ENCODE results near the gene TFDP2. TPM values are rescaled to one million over a fixed set of nuclear protein-coding genes. Genes with fewer than 3 reads are reported as not detected.

The TFDP2 gene
- total RNA-seq, 4 donors from 2014 or later = 30.5 to 75.9 (median 43.0) TPM

- ATAC-seq (ENCODE audit: low FRiP score) (no peak), DNase-seq (ENCODE audit: low spot score) (no peak)
- TF ChIP-seq CTCF (IDR thresholded peaks at IDR 0.05) = no peak
Observed at GRCh38 chr3:142053244-142053643, 96.1 kb downstream of the TFDP2 start.

- no peak for DNase-seq (ENCODE audit: low spot score)
- no peak for ATAC-seq (ENCODE audit: low FRiP score)
- no peak for TF ChIP-seq CTCF (IDR thresholded peaks at IDR 0.05)
Observed at GRCh38 chr3:142051351-142051750, 98.0 kb downstream of the TFDP2 start.

- TF ChIP-seq CTCF (IDR thresholded peaks at IDR 0.05) = no peak
Observed at GRCh38 chr3:142047021-142047369, 102.3 kb downstream of the TFDP2 start.

GRCh38 chr3:142046320-142047020 lies 102.9 kb downstream of the TFDP2 start:
- ATAC-seq (ENCODE audit: low FRiP score) (no peak), DNase-seq (ENCODE audit: low spot score) (no peak)
- no peak for TF ChIP-seq CTCF (IDR thresholded peaks at IDR 0.05)

More at GRCh38 chr3:142047021-142047369, 102.3 kb downstream of the TFDP2 start:
- ATAC-seq (ENCODE audit: low FRiP score) (no peak), DNase-seq (ENCODE audit: low spot score) (no peak)

GRCh38 chr3:142040941-142041491 lies 108.3 kb downstream of the TFDP2 start:
- no peak for TF ChIP-seq CTCF (IDR thresholded peaks at IDR 0.05)
- no peak for ATAC-seq (ENCODE audit: low FRiP score)
- DNase-seq (ENCODE audit: low spot score) = no peak

GRCh38 chr3:142035308-142035922 lies 113.9 kb downstream of the TFDP2 start:
- ATAC-seq (ENCODE audit: low FRiP score) = no peak
- no peak for TF ChIP-seq CTCF (IDR thresholded peaks at IDR 0.05)

GRCh38 chr3:142033292-142033691 lies 116.1 kb downstream of the TFDP2 start:
- DNase-seq (ENCODE audit: low spot score) (no peak), ATAC-seq (ENCODE audit: low FRiP score) (no peak)
- no peak for TF ChIP-seq CTCF (IDR thresholded peaks at IDR 0.05)

More at GRCh38 chr3:142035308-142035922, 113.9 kb downstream of the TFDP2 start:
- no peak for DNase-seq (ENCODE audit: low spot score)
